HepG2 (cell line): ENCODE data around the gene GNG7.

Source experiments
- FOXA1 ChIP-seq, 2 experiments: fragments of 450-650 bp in 1 of 2; sonication (generic) in 1 of 2; formaldehyde crosslinking in 1 of 2; IDR thresholded peaks; 2 replicates each; pipeline versions ENCODE4 v1.4.0 to v1.6.1; 2016 to 2020; ENCODE audit warnings: missing genetic modification reagents in 1 of 2
- RERE ChIP-seq: IDR thresholded peaks from 2 replicates; pipeline ENCODE4 v1.6.1; 2016; ENCODE audit warnings: low read depth, missing genetic modification reagents, missing compliant biosample characterization
- U2AF2 ChIP-seq: fragments of 200-400 bp; formaldehyde crosslinking; IDR thresholded peaks from 2 replicates; pipeline ENCODE4 v1.6.1; 2017; ENCODE audit warnings: low read depth, mild to moderate bottlenecking, low read length
- ZNF263 ChIP-seq: sonication (generic); formaldehyde crosslinking; IDR thresholded peaks from 2 replicates; pipeline ENCODE4 v1.4.0; 2020; ENCODE audit warnings: missing genetic modification reagents

DNA sequence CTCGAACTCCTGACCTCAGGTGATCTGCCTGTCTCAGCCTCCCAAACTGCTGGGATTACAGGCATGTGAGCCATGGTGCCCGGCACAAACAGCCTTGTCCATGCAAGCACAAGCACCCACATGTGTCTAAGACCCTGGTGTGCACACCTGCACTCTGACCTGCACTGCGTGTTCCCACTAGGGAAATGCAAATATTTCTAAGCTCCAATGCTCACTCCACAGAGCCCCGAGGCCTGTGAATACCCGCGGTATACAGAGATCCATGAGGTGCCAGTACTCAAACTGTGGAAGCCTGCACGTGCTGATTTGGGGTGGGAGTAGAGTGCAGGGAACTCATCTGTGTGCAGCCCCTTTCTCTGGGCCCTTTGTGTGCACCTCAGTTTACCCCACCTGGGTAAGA lies 211.8 kb downstream of the GNG7 start:
- TF ChIP-seq ZNF263 (CRISPR knock-in tag) = no peak
- no peak for TF ChIP-seq U2AF2
- no peak for TF ChIP-seq RERE (CRISPR knock-in tag)
- no peak for TF ChIP-seq FOXA1 (IDR thresholded peaks at IDR 0.05)
- no peak for TF ChIP-seq FOXA1 (CRISPR knock-in tag; IDR thresholded peaks at IDR 0.05)
